ENCODE data around the gene HMGN4.
A peak's percentile ranks its signal among the peaks of the same experiment; 100 is the strongest.

The HMGN4 gene

DNA sequence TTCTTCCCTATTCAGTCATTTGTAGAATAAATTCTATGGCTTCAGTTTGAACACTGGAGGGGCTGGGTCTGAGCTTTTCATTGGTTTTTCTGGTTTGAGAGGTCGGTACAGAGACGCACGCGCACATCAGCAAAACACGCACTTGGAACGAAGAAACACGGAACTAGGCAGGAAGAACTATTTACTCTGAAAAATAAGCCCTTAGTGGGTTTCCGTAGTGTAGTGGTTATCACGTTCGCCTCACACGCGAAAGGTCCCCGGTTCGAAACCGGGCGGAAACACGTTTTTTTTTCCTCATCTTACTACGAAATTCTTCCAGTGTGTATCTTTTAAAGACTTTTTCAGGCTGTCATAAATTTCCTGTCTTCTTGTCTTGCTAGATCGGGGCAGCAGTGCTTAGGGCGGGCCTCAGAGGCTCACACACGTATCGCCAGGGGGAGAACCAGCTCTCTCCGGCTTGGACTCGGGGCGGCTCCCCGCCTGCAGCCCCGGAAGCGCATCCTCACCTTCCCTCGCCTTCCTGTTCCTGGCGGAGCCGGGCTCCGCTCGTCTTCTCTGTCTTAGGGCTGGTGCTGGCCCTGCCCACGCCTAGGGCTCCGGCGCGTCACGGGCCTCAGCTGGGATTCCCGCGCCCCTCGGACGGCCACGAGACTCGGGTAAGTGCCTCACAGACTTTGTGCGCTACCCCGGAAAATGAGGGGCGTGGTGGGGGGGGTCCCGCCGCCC, at the start of gene HMGN4:
HMGN4 (plus strand) TSS at position 521 of the 726 bp plus-strand sequence. CDS start 6,841 bp downstream, outside the sequence.
- H3K9me3 ChIP-seq (ENCODE audit: control insufficient read depth, low read depth, low read length), result no peaks in the 10 kb centered on the region

GRCh38 chr6:26489996-26490964, 47.9 kb upstream of the HMGN4 start:
- Histone ChIP-seq H3K9ac (ENCODE audit: low read length) (no peak overlapping the region), H3K4me1 (ENCODE audit: control insufficient read depth, low read depth, low read length) (no peaks in the 10 kb centered on the region)

More for the DNA sequence above, at the start of gene HMGN4:
- peaks cover 17% of the 10 kb centered on the region for H3K4me1 ChIP-seq (ENCODE audit: control insufficient read depth, low read depth, low read length)
- H3K4me3 ChIP-seq (ENCODE audit: low read length), result peak within 1 kb of the TSS; percentile 94
- peak within 1 kb of the TSS; percentile 70 for H3K27ac ChIP-seq (ENCODE audit: low read length)
- H3K9ac ChIP-seq (ENCODE audit: low read length), result peak within 1 kb of the TSS; percentile 82
- H3K36me3 ChIP-seq (ENCODE audit: control insufficient read depth, low read depth, low read length), result peaks cover 7% of the 10 kb centered on the region
- H3K27me3 ChIP-seq (ENCODE audit: control insufficient read depth, insufficient read depth, low read length), result no peaks in the 10 kb centered on the region

DNA sequence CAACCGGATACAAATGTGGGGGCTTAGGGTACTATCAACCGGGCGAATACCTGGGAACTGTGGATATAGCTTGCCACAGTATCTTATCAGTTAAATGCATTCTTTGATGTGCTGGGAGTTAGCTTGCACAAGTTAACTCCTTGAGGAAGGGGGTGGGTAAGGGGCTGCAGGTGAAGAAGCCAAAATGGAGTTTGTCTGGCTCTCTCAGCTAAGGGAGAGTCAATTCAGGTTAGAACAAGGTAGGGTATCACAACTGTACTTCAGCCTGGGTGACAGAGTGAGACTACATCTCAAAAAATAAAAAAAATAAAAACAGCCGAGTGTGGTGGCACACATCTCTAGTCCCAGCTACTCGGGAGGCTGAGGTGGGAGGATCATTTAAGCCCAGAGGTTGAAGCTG, 46.6 kb upstream of the HMGN4 start:
- Histone ChIP-seq H3K4me3 (ENCODE audit: low read length) (no peak overlapping the region), H3K36me3 (ENCODE audit: control insufficient read depth, low read depth, low read length) (no peaks in the 10 kb centered on the region)

More at GRCh38 chr6:26489996-26490964, 47.9 kb upstream of the HMGN4 start:
- Histone ChIP-seq H3K4me3 (ENCODE audit: low read length) (no peak overlapping the region), H3K9me3 (ENCODE audit: control insufficient read depth, low read depth, low read length) (no peaks in the 10 kb centered on the region), H3K27me3 (ENCODE audit: control insufficient read depth, insufficient read depth, low read length) (no peaks in the 10 kb centered on the region), H3K36me3 (ENCODE audit: control insufficient read depth, low read depth, low read length) (no peaks in the 10 kb centered on the region), H3K27ac (ENCODE audit: low read length) (no peak overlapping the region)

DNA sequence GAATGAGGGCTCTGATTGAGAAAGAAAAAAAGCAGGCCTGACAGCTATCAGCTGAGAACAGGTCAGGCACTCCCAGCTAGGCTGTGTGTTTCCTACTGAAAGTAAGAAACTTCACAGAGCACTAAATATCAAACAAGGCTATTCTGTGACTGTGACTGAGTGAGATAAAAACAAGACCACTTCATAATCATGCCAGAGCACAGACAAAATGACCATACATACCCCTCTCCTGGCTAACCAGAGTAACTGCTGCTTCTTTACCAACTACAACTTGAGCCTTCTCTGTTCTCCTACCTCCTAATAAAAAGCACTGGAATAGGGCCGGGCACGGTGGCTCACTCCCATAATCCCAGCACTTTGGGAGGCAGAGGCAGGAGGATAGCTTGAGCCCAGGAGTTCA, 44.9 kb upstream of the HMGN4 start:
- H3K9me3 ChIP-seq (ENCODE audit: control insufficient read depth, low read depth, low read length), result no peaks in the 10 kb centered on the region
- no peaks in the 10 kb centered on the region for H3K36me3 ChIP-seq (ENCODE audit: control insufficient read depth, low read depth, low read length)
- H3K27ac ChIP-seq (ENCODE audit: low read length), result no peak overlapping the region
- H3K27me3 ChIP-seq (ENCODE audit: control insufficient read depth, insufficient read depth, low read length), result no peaks in the 10 kb centered on the region
- no peak overlapping the region for H3K9ac ChIP-seq (ENCODE audit: low read length)
- no peaks in the 10 kb centered on the region for H3K4me1 ChIP-seq (ENCODE audit: control insufficient read depth, low read depth, low read length)
- no peak overlapping the region for H3K4me3 ChIP-seq (ENCODE audit: low read length)

More for the DNA sequence above, 46.6 kb upstream of the HMGN4 start:
- Histone ChIP-seq H3K9ac (ENCODE audit: low read length) (no peak overlapping the region), H3K4me1 (ENCODE audit: control insufficient read depth, low read depth, low read length) (no peaks in the 10 kb centered on the region), H3K27ac (ENCODE audit: low read length) (no peak overlapping the region), H3K9me3 (ENCODE audit: control insufficient read depth, low read depth, low read length) (no peaks in the 10 kb centered on the region), H3K27me3 (ENCODE audit: control insufficient read depth, insufficient read depth, low read length) (no peaks in the 10 kb centered on the region)

DNA sequence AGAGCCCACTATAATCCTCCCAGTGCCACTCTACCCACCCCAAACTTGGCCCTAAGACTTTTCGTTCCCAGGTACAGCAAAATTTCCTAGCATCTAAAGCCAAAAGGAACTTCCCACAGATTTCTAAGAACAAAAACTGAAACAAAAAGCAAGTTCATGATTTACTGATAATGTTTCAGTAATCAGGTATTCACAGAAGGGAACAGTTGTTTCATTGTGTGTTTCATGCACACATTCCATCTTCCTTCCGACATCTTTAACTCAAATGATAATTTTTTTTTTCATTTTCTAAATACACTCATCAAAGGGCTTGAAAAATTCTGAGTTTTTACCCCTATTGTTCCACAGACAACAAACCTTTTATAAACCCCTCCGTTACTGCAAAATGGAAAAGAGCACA, 44.0 kb upstream of the HMGN4 start:
- no peaks in the 10 kb centered on the region for H3K9me3 ChIP-seq (ENCODE audit: control insufficient read depth, low read depth, low read length)
- H3K4me3 ChIP-seq (ENCODE audit: low read length), result no peak overlapping the region
- H3K9ac ChIP-seq (ENCODE audit: low read length), result no peak overlapping the region
- H3K27ac ChIP-seq (ENCODE audit: low read length), result no peak overlapping the region
- no peaks in the 10 kb centered on the region for H3K4me1 ChIP-seq (ENCODE audit: control insufficient read depth, low read depth, low read length)
- H3K36me3 ChIP-seq (ENCODE audit: control insufficient read depth, low read depth, low read length), result no peaks in the 10 kb centered on the region
- H3K27me3 ChIP-seq (ENCODE audit: control insufficient read depth, insufficient read depth, low read length), result no peaks in the 10 kb centered on the region

- H3K27me3 ChIP-seq (ENCODE audit: control insufficient read depth, insufficient read depth, low read length), result peaks cover 8% of the 10 kb centered on the region
Measured at GRCh38 chr6:26495281-26495680, 42.9 kb upstream of the HMGN4 start.

DNA sequence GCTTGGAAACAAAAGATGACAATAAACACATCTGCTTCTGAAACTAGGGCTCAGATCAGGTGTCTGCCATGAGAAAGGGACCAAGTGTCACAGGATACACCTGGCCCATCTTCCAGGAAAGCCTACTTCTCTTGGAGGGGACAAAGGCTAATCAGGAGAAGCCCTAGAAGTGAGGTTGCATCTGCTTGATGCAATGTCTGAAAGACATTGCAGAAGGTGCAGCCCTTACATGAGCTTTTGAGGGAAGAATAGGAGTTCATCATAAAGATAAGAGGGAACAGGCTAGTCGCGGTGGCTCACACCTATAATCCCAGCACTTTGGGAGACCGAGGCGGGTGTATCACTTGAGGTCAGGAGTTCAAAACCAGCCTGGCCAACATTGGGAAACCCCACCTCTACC, 40.6 kb upstream of the HMGN4 start:
- Histone ChIP-seq H3K4me1 (ENCODE audit: control insufficient read depth, low read depth, low read length) (peaks cover 6% of the 10 kb centered on the region), H3K36me3 (ENCODE audit: control insufficient read depth, low read depth, low read length) (no peaks in the 10 kb centered on the region)

More at GRCh38 chr6:26495281-26495680, 42.9 kb upstream of the HMGN4 start:
- Histone ChIP-seq H3K4me3 (ENCODE audit: low read length) (no peak overlapping the region), H3K27ac (ENCODE audit: low read length) (no peak overlapping the region), H3K4me1 (ENCODE audit: control insufficient read depth, low read depth, low read length) (no peaks in the 10 kb centered on the region), H3K9ac (ENCODE audit: low read length) (no peak overlapping the region), H3K9me3 (ENCODE audit: control insufficient read depth, low read depth, low read length) (no peaks in the 10 kb centered on the region), H3K36me3 (ENCODE audit: control insufficient read depth, low read depth, low read length) (no peaks in the 10 kb centered on the region)

GRCh38 chr6:26500102-26500501, 38.1 kb upstream of the HMGN4 start, which contains the start of gene BTN1A1:
Gene BTN1A1 (plus strand): TSS chr6:26500303. CDS start chr6:26501287, 984 bp downstream.
- no peak within 1 kb of the TSS for H3K9ac ChIP-seq (ENCODE audit: low read length)
- H3K4me3 ChIP-seq (ENCODE audit: low read length), result peak within 1 kb of the TSS; percentile 61
- H3K27me3 ChIP-seq (ENCODE audit: control insufficient read depth, insufficient read depth, low read length), result peaks cover 53% of the 10 kb centered on the region
- H3K4me1 ChIP-seq (ENCODE audit: control insufficient read depth, low read depth, low read length), result peaks cover 6% of the 10 kb centered on the region
- H3K27ac ChIP-seq (ENCODE audit: low read length), result no peak within 1 kb of the TSS
- no peaks in the 10 kb centered on the region for H3K36me3 ChIP-seq (ENCODE audit: control insufficient read depth, low read depth, low read length)
- no peaks in the 10 kb centered on the region for H3K9me3 ChIP-seq (ENCODE audit: control insufficient read depth, low read depth, low read length)

More for the DNA sequence above, 40.6 kb upstream of the HMGN4 start:
- no peak overlapping the region for H3K9ac ChIP-seq (ENCODE audit: low read length)
- H3K4me3 ChIP-seq (ENCODE audit: low read length), result no peak overlapping the region
- no peaks in the 10 kb centered on the region for H3K9me3 ChIP-seq (ENCODE audit: control insufficient read depth, low read depth, low read length)
- no peak overlapping the region for H3K27ac ChIP-seq (ENCODE audit: low read length)
- peaks cover 31% of the 10 kb centered on the region for H3K27me3 ChIP-seq (ENCODE audit: control insufficient read depth, insufficient read depth, low read length)

GRCh38 chr6:26501482-26501986, 36.6 kb upstream of the HMGN4 start:
- H3K9ac ChIP-seq (ENCODE audit: low read length), result peak overlapping the region; percentile 22

GRCh38 chr6:26502165-26502564, 36.0 kb upstream of the HMGN4 start:
- H3K27ac ChIP-seq (ENCODE audit: low read length), result no peak overlapping the region
- no peaks in the 10 kb centered on the region for H3K9me3 ChIP-seq (ENCODE audit: control insufficient read depth, low read depth, low read length)
- H3K36me3 ChIP-seq (ENCODE audit: control insufficient read depth, low read depth, low read length), result no peaks in the 10 kb centered on the region
- H3K27me3 ChIP-seq (ENCODE audit: control insufficient read depth, insufficient read depth, low read length), result peaks cover 54% of the 10 kb centered on the region
- peaks cover 6% of the 10 kb centered on the region for H3K4me1 ChIP-seq (ENCODE audit: control insufficient read depth, low read depth, low read length)
- H3K9ac ChIP-seq (ENCODE audit: low read length), result no peak overlapping the region
- H3K4me3 ChIP-seq (ENCODE audit: low read length), result peak overlapping the region; percentile 61

More at GRCh38 chr6:26501482-26501986, 36.6 kb upstream of the HMGN4 start:
- Histone ChIP-seq H3K27ac (ENCODE audit: low read length) (no peak overlapping the region), H3K36me3 (ENCODE audit: control insufficient read depth, low read depth, low read length) (no peaks in the 10 kb centered on the region), H3K27me3 (ENCODE audit: control insufficient read depth, insufficient read depth, low read length) (peaks cover 54% of the 10 kb centered on the region), H3K4me1 (ENCODE audit: control insufficient read depth, low read depth, low read length) (peaks cover 6% of the 10 kb centered on the region), H3K9me3 (ENCODE audit: control insufficient read depth, low read depth, low read length) (no peaks in the 10 kb centered on the region), H3K4me3 (ENCODE audit: low read length) (peak overlapping the region; percentile 61)

- no peak overlapping the region for H3K27ac ChIP-seq (ENCODE audit: low read length)
- H3K27me3 ChIP-seq (ENCODE audit: control insufficient read depth, insufficient read depth, low read length), result peaks cover 54% of the 10 kb centered on the region
- H3K9me3 ChIP-seq (ENCODE audit: control insufficient read depth, low read depth, low read length), result no peaks in the 10 kb centered on the region
- H3K9ac ChIP-seq (ENCODE audit: low read length), result no peak overlapping the region
- peaks cover 6% of the 10 kb centered on the region for H3K4me1 ChIP-seq (ENCODE audit: control insufficient read depth, low read depth, low read length)
- no peak overlapping the region for H3K4me3 ChIP-seq (ENCODE audit: low read length)
- H3K36me3 ChIP-seq (ENCODE audit: control insufficient read depth, low read depth, low read length), result no peaks in the 10 kb centered on the region
Measured at GRCh38 chr6:26502626-26503025, 35.5 kb upstream of the HMGN4 start.

All from iPS-18a (cell line).